ENCODE results near the gene GHRHR. TPM values are rescaled to one million over a fixed set of nuclear protein-coding genes. Genes with fewer than 3 reads are reported as not detected.

GHRHR gene
- total and polyA plus RNA-seq, 10 of the 15 experiments (the other 5 are each of a cell fraction or from before 2014, with no cell fraction given), result not detected

DNA sequence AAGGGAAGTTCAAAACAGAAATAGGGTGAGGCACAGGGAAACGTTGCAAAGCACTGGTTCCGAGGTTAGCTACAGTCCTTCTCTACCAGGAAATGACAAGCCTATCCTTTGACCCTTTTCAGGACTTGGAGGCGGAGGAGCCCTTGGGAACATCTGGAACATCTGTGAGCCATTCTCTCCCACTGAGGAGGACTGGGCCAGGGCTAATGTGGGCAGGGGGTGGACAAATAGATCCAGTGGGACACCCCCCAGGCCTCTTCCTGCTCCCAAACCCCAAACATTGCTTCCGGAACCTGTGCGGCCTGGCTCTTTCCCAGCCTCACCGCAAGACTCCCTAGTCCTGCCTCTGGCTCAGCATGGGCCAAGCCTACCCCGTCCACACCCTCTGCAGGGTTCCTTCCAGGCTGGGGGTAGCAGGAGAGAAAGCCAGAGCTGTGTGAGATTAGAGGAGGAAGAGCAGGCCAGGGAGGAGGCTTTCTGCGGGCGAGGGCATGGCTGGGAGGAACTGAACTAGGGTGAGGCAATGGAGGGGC lies 36.5 kb downstream of the GHRHR start (continued):
- no peak for TF ChIP-seq E4F1 (IDR thresholded peaks at IDR 0.05; ENCODE audit: borderline replicate concordance, partially characterized antibody)
- TF ChIP-seq, protein P1, sequence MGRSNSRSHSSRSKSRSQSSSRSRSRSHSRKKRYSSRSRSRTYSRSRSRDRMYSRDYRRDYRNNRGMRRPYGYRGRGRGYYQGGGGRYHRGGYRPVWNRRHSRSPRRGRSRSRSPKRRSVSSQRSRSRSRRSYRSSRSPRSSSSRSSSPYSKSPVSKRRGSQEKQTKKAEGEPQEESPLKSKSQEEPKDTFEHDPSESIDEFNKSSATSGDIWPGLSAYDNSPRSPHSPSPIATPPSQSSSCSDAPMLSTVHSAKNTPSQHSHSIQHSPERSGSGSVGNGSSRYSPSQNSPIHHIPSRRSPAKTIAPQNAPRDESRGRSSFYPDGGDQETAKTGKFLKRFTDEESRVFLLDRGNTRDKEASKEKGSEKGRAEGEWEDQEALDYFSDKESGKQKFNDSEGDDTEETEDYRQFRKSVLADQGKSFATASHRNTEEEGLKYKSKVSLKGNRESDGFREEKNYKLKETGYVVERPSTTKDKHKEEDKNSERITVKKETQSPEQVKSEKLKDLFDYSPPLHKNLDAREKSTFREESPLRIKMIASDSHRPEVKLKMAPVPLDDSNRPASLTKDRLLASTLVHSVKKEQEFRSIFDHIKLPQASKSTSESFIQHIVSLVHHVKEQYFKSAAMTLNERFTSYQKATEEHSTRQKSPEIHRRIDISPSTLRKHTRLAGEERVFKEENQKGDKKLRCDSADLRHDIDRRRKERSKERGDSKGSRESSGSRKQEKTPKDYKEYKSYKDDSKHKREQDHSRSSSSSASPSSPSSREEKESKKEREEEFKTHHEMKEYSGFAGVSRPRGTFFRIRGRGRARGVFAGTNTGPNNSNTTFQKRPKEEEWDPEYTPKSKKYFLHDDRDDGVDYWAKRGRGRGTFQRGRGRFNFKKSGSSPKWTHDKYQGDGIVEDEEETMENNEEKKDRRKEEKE (IDR thresholded peaks at IDR 0.05), result no peak

GRCh38 chr7:31000779-31001178 lies 37.0 kb downstream of the GHRHR start:
- intact Hi-C loops (cut with micrococcal nuclease; ENCODE audit: unreplicated experiment), result no loop called here
- Histone ChIP-seq H3K4me3 (no peak overlapping the region), H3K36me3 (ENCODE audit: control insufficient read depth in 2 of 2, insufficient read depth in 2 of 2, low read length in 1 of 2) (no peaks in the 10 kb centered on the region), H3K27ac (ENCODE audit: control insufficient read depth, insufficient read depth) (no peak overlapping the region), H3K79me2 (ENCODE audit: control insufficient read depth, insufficient read depth, low read length) (no peaks in the 10 kb centered on the region), H2AFZ (ENCODE audit: control insufficient read depth, low read depth, low read length) (no peak overlapping the region), H4K20me1 (ENCODE audit: control insufficient read depth, insufficient read depth) (no peaks in the 10 kb centered on the region), H3K4me2 (ENCODE audit: control insufficient read depth, insufficient read depth) (no peak overlapping the region), H3K9ac (ENCODE audit: control insufficient read depth, insufficient read depth, low read length) (no peak overlapping the region), H3K4me1 (ENCODE audit: control insufficient read depth, insufficient read depth, low read length) (no peaks in the 10 kb centered on the region), H3K9me3 (replicated peaks; ENCODE audit: control insufficient read depth, insufficient read depth, low read length) (no peaks in the 10 kb centered on the region), H3K27me3 (replicated peaks in 1 of 2; ENCODE audit: control insufficient read depth in 2 of 2, insufficient read depth in 2 of 2, low read length in 1 of 2) (no peaks in the 10 kb centered on the region; a peak in 1 of 4 replicates)
- 18% methylated on average over 5 of the region's 5 CpGs for WGBS (ENCODE audit: insufficient coverage, insufficient replicate concordance, low lambda C conversion rate, missing lambda C conversion rate)
- RAD21 ChIA-PET (ENCODE audit: unreplicated experiment), result no interaction called here
- no TSS peak for BruUV-seq (replicated peaks)
- POLR2A ChIA-PET, result no interaction called here
- TF ChIP-seq ZZZ3 (IDR thresholded peaks at IDR 0.05; ENCODE audit: control insufficient read depth, insufficient read length, low read depth), result no peak
- no peak for TF ChIP-seq RELA (IDR thresholded peaks at IDR 0.05; ENCODE audit: borderline replicate concordance, partially characterized antibody)
- TF ChIP-seq RCOR1 (conservative IDR thresholded peaks at IDR 0.05; ENCODE audit: low read depth, low read length), result no peak
- TF ChIP-seq SKIL (IDR thresholded peaks at IDR 0.05; ENCODE audit: low read depth, poor library complexity, severe bottlenecking), result no peak
- no peak for TF ChIP-seq PRDM15 (CRISPR knock-in tag; IDR thresholded peaks at IDR 0.05)
- no peak for TF ChIP-seq CBFB (IDR thresholded peaks at IDR 0.05; ENCODE audit: low read depth)
- no peak for TF ChIP-seq EP300 (IDR thresholded peaks at IDR 0.05; ENCODE audit: borderline replicate concordance in 1 of 2, control insufficient read depth in 1 of 2, low read depth in 2 of 2, low read length in 2 of 2)
- no peak for TF ChIP-seq WRNIP1 (IDR thresholded peaks at IDR 0.05; ENCODE audit: borderline replicate concordance, low read depth, low read length)
- FAIRE-seq (no peak), ATAC-seq (no peak), DNase-seq (ENCODE audit: low read depth, low spot score) (no peak)
- in situ Hi-C loops (cut with MboI), result no loop called here
- CTCF ChIA-PET, result no interaction called here
- SMC1A ChIA-PET (ENCODE audit: uncharacterized antibody, unreplicated experiment), result no interaction called here

Measured in GM12878 (cell line).